Measurements from ENCODE around the gene FAM13C.

- TF ChIP-seq POLR2AphosphoS5 (IDR thresholded peaks at IDR 0.05; ENCODE audit: low read depth, low read length) (no peak), POLR2A (IDR thresholded peaks at IDR 0.05; ENCODE audit: low read depth, low read length) (no peak)
These were observed 91.9 kb downstream of the FAM13C start for GRCh38 chr10:59270492-59270891.
